ENCODE measurements around the gene EXOC2.

DNA sequence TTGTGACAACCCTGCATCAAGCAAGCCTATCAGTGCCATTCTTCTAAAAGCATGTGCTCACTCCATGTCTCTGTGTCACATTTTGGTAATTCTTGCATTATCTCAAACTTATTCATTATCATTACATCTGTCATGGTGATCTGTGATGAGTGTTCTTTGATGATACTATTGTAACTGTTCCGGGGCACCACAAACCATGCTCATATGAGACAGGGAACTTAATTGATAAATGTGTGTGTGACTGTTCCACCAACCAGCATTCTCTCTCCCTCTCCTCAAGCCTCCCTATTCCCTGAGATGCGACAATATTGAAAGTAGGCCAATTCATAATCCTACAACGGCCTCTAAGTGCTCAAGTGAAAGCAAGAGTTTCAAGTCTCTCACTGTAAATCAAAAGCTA is 40.1 kb downstream of the EXOC2 start:
- no peak for TF ChIP-seq EZH2 (IDR thresholded peaks at IDR 0.05)
- no peak for TF ChIP-seq POLR2AphosphoS5 (IDR thresholded peaks at IDR 0.05; ENCODE audit: borderline replicate concordance, low read depth, low read length)

Measured in SK-N-MC (cell line).